ENCODE results near the gene NFAT5.

The NFAT5 gene

GRCh38 chr16:69654280-69654931, 88.6 kb downstream of the NFAT5 start:
- no peak for DNase-seq

GRCh38 chr16:69660166-69660565, 94.4 kb downstream of the NFAT5 start:
- DNase-seq, result no peak

- DNase-seq, result no peak
Observed at GRCh38 chr16:69662901-69663300, 97.1 kb downstream of the NFAT5 start.

GRCh38 chr16:69663846-69664245, 98.1 kb downstream of the NFAT5 start:
- peak; percentile 18 for DNase-seq

GRCh38 chr16:69669577-69669976, 103.8 kb downstream of the NFAT5 start:
- no peak for DNase-seq

- no peak for DNase-seq
Observed at GRCh38 chr16:69672315-69672997, 106.7 kb downstream of the NFAT5 start.

- DNase-seq, result no peak
Observed at GRCh38 chr16:69672998-69673713, 107.4 kb downstream of the NFAT5 start.

GRCh38 chr16:69680358-69680757, 114.6 kb downstream of the NFAT5 start:
- DNase-seq, result no peak

GRCh38 chr16:69688589-69688988, 122.8 kb downstream of the NFAT5 start:
- no peak for DNase-seq

GRCh38 chr16:69691980-69692911, 126.5 kb downstream of the NFAT5 start:
- no peak for DNase-seq

- no peak for DNase-seq
Observed at GRCh38 chr16:69693916-69694315, 128.2 kb downstream of the NFAT5 start.

GRCh38 chr16:69698404-69698803, 132.6 kb downstream of the NFAT5 start:
- peak; percentile 36 for DNase-seq

GRCh38 chr16:69699915-69700314, 134.1 kb downstream of the NFAT5 start:
- no peak for DNase-seq

- no peak for DNase-seq
Observed at GRCh38 chr16:69701452-69701851, 135.7 kb downstream of the NFAT5 start.

- DNase-seq, result no peak
Observed at GRCh38 chr16:69701866-69702265, 136.1 kb downstream of the NFAT5 start.

GRCh38 chr16:69703638-69704037, 137.9 kb downstream of the NFAT5 start:
- DNase-seq, result no peak

GRCh38 chr16:69706256-69706974, 140.6 kb downstream of the NFAT5 start:
- no peak for DNase-seq

- no peak for DNase-seq
Observed at GRCh38 chr16:69706975-69707340, 141.2 kb downstream of the NFAT5 start.

GRCh38 chr16:69707920-69708683, 142.3 kb downstream of the NFAT5 start:
- no peak for DNase-seq

GRCh38 chr16:69709456-69710084, 143.8 kb downstream of the NFAT5 start:
- DNase-seq, result peak; percentile 90
